ENCODE measurements around the gene CHST8.
A peak's percentile ranks its signal among the peaks of the same experiment; 100 is the strongest.

The CHST8 gene

DNA sequence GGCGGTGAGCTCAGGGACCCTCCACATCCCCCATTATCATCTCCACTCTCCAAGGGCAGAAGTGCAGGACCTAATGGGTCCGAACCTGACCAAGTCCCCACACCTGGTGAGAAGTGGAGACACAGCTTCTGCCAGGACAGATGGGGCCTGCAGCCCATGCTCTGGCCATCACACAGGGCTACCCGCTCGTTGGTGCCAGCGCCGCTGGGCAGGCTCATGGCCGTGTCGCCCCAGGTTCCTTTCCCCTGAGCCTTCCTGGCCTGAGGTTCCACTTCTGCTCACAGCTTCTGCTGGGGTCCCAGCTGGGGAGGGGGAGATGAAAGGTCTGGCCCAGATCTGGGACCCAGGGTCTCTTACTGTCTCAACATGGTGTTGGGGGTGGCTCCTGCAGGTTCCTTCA lies 126.5 kb downstream of the CHST8 start:
- no peak for DNase-seq

DNA sequence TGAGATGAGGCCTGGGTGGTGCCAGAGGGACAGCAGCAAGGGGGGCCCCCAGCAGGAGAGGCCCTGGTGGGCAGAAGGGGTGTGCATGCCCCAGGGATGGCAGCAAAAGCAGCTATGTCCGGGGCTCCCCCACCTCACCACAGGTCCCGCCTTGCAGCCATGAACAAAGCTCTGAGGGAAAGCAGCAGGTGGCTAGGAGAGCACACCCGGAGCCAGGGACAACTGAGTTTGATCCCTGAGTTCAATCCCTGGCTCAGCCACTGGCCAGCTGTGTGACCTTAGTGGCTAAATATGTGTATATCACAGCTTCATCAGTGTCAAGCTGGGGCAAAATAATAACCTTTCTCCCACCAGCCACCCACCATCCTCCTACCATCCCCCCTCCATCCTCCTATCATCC lies 127.3 kb downstream of the CHST8 start:
- DNase-seq: no peak

DNA sequence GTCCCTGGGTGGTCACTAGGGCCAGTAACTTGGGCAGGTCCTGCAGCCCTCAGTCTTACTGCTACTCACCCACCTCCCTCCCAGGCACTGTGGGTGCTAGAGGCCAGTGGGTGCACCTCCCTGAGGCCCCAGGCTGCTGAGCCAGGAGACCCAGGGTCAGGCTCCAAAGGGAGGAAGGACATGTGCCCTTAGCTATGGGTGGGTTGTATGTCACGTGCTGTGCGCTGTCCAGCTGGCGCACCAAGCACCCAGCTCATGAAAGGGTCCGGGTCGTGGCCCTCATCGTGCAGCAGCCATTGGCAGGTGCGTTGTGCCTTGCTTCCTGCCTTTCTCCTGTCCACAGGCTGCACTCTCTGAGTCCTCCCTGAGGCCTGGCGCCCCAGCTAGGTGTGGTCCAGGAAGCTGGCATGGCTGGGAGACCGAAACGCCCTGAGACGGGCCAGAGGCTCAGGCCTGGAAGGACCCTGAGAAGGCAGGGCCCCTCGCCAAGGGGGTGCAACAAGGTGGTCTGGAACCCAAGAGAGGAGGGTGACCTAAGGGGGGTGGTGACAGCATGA lies 127.9 kb downstream of the CHST8 start:
- no peak for DNase-seq

DNA sequence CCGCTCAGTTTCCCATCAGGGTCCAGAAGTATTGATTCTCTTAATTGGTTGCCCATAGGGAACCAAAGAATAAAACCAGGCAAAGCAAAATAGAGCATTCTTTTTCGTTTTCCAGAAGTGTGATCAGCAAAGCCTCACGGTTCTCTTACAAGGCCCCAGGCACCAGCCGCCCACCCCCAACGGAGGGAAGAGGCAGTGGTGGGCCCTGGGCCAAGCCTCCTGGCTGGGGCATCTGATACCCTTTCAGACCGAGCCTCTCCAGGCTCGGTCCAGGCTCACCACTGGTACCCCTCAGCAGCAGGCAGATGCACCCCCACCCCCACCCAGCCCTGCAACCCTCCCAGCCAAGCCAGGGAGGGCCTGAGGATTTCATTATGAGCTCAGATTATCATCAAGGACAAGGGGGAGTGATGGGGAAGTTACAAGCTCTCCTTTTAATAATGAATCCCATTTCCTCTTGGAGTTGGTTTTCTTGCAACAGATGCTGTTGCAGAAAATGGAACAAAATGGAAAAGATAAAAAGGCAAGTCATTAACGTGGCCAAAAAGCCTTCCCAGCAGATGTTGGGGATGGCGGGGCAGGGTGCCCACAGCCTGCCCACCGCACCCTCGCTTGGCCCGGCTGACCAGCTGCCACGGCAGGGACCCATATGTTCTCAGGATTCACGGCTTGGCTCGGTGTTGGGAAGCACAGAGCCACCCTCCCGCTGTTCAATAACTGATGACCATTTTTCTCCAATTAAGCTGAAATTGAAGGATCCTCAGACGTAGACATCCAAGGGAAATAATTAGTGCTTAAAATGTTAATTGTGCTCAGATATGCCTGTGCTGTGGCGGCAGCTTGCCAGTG lies 129.1 kb downstream of the CHST8 start:
- DNase-seq: no peak

DNA sequence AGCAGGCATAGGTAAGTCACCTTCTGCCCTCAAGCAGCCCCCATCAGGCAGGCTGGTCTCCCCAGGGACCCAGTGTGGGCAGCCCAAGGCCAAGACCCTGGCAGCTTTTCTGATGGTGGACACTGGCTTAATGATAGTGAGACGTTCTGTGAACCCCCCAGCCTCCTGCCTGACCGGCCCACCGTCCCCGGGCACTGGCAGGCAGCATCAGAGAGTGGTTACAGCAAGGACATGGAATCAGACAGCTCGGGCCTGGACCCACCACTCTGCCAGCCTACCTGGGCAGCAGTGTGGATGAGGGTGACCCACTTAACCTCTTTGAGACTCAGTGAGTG lies 129.7 kb downstream of the CHST8 start:
- DNase-seq: no peak

DNA sequence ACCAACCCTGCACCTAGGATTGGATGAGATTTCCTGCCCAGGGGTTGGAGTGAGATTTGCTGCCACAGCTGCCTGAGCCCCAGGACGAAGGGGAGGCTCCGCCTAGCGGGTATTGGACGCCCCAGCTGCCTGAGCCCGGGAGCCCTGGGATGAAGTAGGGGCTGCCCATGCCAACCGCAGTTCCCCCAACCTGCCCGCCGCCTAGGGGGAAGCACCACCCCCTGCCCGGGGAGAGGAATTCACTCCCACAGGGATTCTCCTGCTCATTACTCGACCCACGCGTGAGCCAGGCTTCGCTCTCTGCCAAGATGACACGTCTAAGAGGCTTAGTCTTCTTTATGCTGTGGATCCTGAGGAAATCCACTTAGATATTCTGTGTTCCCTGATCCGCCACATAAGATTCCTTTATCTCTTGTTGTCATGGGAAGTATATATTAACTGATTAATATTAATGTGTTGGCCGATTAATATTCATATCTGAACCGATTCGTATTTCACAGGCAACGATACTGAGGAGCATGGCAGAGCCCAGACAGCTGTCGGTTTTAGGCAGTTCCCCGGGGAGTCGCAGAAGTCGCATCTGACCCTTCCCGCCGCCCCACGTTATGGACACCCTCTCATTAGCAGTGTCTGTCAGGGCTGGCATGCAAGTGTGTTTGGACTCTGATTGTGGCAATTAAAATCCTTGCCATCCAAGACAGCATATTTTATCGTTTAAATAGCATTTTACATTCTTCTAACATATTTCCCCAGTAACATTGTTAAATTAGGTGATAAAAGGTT lies 130.5 kb downstream of the CHST8 start:
- no peak for DNase-seq

DNA sequence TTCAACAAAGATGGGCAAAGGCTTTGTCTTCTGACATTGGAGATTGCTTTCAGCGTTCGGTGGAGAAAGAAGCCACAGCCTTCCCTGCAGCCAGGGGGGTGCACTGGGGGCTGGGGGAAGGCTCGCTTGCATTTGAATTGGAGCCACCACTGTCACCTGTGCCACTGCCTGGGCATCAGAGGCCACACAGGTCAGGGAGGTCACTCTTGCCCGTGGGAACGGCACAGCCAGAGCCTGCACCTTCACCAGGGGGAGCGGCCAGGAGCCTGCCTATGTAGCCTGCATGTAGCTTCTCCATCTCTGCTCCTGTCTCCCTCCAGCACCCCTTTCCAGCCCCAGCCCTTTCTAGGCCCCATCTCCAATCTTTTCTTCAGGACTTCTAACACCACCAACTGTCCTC lies 131.2 kb downstream of the CHST8 start:
- DNase-seq: no peak

DNA sequence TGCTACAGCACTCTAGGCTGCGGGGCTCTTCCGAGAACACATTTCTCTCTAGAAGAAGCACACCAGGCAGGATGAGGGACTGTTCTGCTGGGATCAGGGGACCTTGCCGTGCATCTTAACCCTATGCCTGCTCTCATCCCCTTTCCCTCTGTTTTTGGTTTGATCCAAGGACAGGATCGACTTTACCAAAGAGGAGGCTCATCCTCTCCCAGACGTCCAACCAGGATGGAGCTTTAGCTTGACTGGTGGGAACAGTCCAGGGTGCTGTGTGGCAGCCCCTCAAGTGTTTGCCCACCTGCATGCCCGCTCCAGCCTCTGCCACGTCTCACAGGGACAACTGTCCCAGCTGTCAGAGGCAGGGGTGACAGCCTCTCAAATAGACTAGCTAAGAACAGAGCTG lies 132.6 kb downstream of the CHST8 start:
- DNase-seq: no peak

DNA sequence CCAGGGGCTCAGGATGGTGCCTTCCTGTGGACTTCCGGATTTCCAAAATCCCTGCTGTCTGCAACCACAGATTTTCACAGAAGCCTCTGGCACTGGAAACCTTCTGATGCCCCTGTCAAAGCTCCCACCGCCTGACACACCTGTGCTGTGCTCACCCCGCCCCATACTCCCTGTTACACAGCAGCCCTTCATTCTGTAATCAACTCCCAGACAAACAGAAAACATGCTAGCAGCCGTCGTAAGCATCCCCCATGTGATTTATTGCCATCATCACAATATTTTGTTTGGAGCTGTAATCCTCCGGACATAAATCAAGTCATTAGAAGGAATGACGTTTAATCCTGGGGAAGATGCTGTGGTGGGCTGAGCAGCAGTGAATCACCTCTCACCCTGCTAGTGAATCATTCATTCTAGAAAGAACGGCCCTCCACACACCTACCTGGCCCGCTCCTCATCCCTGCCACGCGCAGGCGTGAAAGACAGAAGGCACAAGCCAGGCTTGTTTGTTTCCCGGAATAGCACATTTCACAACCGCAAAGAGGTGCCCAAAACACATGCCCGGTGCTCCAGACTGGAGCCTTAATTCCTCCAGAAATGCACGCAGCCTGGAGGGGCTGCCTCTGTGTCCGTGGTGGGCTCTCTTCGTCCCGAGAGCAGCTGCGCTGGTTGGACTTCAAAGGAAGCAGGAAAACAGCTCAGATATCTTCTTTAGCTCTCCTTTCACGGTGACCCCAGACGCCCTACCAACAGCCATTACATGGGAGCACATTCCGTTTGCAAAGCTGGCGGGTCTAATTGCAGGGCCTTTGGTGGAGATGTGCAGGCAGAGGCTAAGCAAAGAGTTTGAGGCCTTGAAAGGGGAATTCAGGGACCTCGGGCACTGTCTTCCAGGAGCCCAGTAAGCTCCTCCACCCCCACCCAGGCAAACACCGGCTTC lies 133.6 kb downstream of the CHST8 start:
- DNase-seq: no peak

DNA sequence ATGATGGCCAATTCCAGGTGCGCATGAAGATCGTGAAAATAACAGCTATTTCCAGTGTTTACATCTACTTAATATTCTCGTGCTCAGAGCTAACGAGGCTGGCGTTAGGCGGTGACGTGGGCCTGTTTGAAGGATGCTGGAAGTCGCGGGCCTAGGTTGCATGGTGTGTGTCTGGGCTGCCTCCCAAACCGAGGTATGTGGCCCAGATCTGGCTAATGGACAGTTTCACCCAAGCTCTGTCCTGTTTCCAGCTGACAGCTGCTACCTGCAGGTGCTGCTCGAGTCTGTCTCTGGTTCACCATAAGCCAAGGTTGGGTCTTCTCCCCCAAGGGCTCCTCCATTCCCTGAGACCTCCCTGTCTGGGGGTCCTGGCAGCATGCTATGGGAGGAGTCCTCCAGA lies 134.4 kb downstream of the CHST8 start:
- no peak for DNase-seq

DNA sequence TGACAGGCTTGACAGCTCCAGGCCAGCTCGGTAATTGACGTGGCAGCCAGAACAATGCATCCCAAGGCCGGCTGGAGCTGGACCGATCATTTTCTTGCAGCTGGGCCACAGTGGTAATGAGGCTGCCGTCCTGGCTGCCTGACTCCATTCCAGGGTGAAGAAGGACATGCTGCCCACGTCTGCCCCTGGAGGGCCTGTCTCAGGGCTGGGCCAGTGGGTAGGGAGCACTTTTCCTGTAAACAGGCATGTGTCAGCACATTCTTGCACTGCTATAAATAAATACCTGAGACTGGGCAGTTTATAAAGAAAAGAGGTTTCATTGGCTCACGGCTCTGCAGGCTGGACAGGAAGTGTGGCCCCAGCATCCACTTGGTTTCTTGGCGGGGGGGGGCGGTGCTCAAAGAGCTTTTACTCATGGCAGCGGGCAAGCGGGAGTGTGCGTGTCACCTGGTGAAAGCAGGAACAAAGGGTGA lies 136.8 kb downstream of the CHST8 start:
- DNase-seq: no peak

DNA sequence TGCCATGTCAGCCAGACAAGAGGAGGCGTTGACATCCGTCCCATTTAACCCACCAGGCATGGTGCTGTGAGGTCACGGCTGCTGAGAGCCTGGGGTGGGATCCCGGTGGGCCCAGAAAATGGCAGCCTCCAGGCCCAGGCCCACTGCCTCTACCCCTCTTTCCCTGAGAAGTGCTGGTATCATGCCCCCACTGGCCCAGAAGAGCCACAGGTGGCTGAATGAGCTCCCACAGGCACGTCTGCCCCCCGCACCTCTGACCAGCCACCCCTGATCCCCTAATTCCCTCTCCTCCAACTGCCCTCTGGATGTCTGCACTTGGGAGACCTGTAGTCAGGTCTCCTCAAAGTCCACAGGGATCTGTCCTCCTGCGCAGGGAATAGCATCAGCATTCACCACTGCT lies 137.6 kb downstream of the CHST8 start:
- no peak for DNase-seq

DNA sequence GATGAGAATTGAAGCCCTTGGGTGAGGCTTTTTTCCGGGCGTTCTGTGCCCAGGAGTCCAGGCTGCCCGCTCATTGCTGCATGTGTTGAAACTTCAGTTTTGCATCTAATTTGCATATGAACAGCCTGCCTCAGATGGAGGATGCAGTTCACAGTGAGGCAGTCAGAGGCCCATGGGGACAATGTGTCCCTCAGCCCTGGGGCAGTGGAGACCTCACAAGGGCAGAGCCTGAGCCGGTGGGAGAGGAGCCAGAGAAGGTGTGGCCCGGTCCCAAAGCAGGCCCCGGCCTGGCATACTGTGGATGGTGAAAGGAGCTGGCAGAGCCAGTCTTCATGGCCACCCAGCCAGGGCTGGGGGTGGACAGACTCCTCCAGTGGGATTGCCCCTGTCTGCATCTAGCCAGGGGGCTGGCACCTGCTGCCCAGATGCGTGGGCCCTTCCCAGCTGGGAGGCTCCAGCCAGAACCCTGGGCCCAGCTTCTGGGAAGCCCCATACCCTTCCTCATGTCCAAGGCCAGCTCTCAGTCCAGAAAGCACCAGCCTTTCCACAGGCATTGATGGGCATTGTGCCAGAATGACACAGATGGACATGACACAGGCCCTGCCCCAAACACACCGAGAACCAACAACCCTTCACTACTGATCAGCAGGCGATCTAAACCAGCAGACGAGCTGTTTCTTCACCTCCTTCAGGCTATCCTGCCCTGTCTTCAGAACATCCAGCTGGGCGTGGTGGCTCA lies 142.0 kb downstream of the CHST8 start:
- no peak for DNase-seq

DNA sequence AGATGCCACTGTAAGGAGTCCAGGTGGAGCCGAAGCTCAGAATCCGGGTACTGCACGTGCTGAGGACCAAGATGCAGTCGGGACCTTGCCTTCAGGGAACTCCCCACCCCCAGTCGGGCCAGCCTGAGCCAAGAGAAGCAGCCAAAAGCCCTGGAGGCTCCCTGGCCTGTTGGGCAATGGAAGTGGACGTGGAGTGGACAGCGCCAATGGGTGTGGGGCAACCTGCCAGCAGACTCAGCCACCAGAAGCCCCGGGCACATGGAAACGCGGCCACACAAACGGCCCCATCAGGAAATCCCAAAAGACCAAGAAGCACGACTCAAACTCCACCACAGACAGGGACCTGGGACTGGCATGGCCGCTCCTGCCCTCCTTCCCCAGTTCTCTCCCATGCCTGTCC lies 144.9 kb downstream of the CHST8 start:
- no peak for DNase-seq

DNA sequence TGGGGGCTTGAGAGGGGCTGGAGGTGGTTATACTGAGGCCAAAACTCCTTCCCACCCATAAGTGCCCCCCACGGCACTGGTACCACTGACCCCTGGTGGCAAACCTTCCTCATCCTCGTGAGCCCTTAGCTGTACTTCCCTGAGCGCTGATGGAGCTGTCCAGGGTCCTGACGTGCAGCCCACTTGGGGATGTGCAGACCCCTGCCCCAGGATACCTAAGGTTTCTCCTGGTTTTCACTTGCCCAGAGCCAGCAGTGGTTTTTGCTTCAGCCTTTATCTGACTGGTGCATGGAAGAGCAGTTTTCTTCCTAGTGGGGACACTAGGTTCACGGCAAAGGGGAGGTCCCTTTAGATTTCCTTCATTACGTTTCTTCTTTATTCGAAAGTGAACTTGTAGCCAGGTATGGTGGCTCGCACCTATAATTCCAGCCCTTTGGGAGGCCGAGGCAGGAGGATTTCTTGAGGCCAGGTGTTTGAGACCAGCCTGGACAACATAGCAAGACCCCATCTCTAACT lies 146.2 kb downstream of the CHST8 start:
- no peak for DNase-seq

DNA sequence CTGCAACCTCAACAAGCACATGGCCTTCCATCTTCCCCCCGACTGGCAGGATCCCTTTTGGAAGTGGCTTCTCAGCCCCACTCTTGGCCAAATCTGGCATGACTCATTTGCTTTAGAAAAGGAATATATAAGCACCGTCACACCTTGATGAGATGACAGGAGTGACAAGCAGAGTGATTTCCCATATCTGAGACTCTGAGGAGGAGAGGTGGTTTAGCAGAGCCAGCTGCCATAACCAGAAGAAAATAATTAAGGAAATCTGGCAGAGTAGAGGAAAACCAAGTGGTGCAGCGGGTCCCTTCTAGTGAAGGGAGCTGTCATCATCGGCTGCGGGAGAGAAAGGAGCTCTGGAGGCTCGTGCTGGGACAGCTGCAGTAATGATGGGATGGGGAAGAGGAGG lies 147.5 kb downstream of the CHST8 start:
- no peak for DNase-seq

DNA sequence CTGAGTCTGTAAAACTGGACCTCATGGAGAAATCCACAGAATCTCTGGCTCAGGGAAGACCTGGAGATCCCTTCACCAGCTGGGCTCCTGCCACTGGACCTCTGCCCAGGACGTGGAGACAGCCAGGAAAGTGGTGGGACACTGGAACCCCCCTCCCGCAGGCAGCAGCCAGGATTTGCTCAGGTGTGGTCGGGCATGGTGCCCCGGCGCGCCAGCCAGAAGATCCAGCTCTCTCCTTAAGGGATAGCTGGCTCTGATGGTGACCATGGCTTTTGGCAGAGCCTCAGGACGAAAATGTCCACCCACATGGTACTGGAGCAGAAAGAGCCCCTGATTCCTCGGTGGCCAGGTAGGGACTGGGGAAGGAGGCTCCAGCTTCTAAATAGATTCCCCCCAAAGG lies 148.4 kb downstream of the CHST8 start:
- DNase-seq: no peak

DNA sequence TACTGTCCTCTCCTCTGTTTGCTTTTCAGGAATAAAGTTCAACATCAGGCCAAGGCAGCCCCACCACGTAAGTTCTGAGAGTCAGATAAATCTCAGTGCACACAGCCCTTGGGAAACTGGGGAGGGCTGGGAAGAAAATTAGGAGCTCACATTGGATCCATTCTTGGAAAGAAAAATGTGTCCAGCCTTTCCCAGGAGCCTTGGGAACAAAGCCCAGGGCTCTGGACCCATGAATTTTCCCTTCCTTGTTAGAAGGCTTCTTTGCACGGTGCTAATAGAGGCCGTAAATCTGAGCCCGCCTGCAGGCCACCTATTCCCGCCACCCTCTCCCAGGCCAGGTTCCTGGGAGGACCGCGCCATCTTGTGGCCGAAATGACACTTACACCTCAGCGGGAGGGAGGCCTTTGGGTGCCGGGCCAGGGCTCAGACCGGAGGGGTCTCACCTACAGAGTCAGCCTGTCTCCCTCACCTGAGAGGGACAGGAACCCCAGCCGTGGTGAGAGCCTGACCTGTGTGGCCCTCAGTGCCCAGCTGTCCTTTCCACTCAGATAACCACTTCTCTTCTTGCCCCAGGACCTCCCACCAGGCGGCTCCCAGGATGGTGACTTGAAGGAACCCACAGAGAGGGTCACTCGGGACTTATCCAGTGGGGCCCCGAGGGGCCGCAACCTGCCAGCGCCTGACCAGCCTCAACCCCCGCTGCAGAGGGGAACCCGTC lies 149.8 kb downstream of the CHST8 start:
- DNase-seq: peak; percentile 66

DNA sequence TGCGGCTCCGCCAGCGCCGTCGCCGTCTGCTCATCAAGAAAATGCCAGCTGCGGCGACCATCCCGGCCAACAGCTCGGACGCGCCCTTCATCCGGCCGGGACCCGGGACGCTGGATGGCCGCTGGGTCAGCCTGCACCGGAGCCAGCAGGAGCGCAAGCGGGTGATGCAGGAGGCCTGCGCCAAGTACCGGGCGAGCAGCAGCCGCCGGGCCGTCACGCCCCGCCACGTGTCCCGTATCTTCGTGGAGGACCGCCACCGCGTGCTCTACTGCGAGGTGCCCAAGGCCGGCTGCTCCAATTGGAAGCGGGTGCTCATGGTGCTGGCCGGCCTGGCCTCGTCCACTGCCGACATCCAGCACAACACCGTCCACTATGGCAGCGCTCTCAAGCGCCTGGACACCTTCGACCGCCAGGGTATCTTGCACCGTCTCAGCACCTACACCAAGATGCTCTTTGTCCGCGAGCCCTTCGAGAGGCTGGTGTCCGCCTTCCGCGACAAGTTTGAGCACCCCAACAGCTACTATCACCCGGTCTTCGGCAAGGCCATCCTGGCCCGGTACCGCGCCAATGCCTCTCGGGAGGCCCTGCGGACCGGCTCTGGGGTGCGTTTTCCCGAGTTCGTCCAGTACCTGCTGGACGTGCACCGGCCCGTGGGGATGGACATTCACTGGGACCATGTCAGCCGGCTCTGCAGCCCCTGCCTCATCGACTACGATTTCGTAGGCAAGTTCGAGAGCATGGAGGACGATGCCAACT lies 150.5 kb downstream of the CHST8 start:
- DNase-seq: no peak

DNA sequence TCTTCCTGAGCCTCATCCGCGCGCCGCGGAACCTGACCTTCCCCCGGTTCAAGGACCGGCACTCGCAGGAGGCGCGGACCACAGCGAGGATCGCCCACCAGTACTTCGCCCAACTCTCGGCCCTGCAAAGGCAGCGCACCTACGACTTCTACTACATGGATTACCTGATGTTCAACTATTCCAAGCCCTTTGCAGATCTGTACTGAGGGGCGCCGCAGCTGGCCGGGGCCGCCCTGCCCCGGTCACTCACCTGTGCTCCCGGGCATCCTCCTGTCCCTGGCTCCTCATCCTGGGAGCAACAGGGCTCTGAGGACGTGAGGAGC lies 151.1 kb downstream of the CHST8 start:
- no peak for DNase-seq

Data from CD4-positive, alpha-beta T cell treated with Interleukin-21 for 1 hour (primary cell).